ENCODE results near the gene CYP4F3.
"Not testable (repeated sequence)": the region's sequence is repeated elsewhere in the genome, so short reads cannot be mapped to it uniquely, and the experiment has no call there.

The CYP4F3 gene

GRCh38 chr19:15629003-15629880 is 11.5 kb upstream of the CYP4F3 start:
- DNase-seq (ENCODE audit: low read depth in 2 of 3, low spot score in 2 of 3), result peak; percentile 64 to 98 (median 95)

- DNase-seq (ENCODE audit: low read depth in 2 of 3, low spot score in 2 of 3), result no peak
Measured at GRCh38 chr19:15631817-15632216, 8.9 kb upstream of the CYP4F3 start.

- no peak for DNase-seq (ENCODE audit: low read depth in 2 of 3, low spot score in 2 of 3)
Measured at GRCh38 chr19:15633082-15633835, 7.4 kb upstream of the CYP4F3 start.

GRCh38 chr19:15634105-15634504 is 6.6 kb upstream of the CYP4F3 start:
- DNase-seq (ENCODE audit: low read depth in 2 of 3, low spot score in 2 of 3), result no peak

GRCh38 chr19:15635016-15635805 is 5.5 kb upstream of the CYP4F3 start:
- DNase-seq (ENCODE audit: low read depth in 2 of 3, low spot score in 2 of 3), result no peak

- no peak for DNase-seq (ENCODE audit: low read depth in 2 of 3, low spot score in 2 of 3)
Measured at GRCh38 chr19:15636026-15636425, 4.7 kb upstream of the CYP4F3 start.

- DNase-seq (ENCODE audit: low read depth in 2 of 3, low spot score in 2 of 3), result no peak
Measured at GRCh38 chr19:15639596-15639995, 1.1 kb upstream of the CYP4F3 start.

- DNase-seq (ENCODE audit: low read depth in 2 of 3, low spot score in 2 of 3), result no peak
Measured at GRCh38 chr19:15640904-15641597, 354 bp downstream of the CYP4F3 start.

- DNase-seq (ENCODE audit: low read depth in 2 of 3, low spot score in 2 of 3), result no peak
Measured at GRCh38 chr19:15641901-15642491, 1.3 kb downstream of the CYP4F3 start.

GRCh38 chr19:15642807-15643206 is 2.1 kb downstream of the CYP4F3 start:
- DNase-seq (ENCODE audit: low read depth in 2 of 3, low spot score in 2 of 3), result no peak

GRCh38 chr19:15643387-15643786 is 2.7 kb downstream of the CYP4F3 start:
- no peak for DNase-seq (ENCODE audit: low read depth in 2 of 3, low spot score in 2 of 3)

- DNase-seq (ENCODE audit: low read depth in 2 of 3, low spot score in 2 of 3), result no peak
Measured at GRCh38 chr19:15644066-15644741, 3.5 kb downstream of the CYP4F3 start.

- DNase-seq (ENCODE audit: low read depth in 2 of 3, low spot score in 2 of 3), result no peak
Measured at GRCh38 chr19:15644816-15645215, 4.1 kb downstream of the CYP4F3 start.

- no peak for DNase-seq (ENCODE audit: low read depth in 2 of 3, low spot score in 2 of 3)
Measured at GRCh38 chr19:15649526-15649925, 8.8 kb downstream of the CYP4F3 start.

- not testable (repeated sequence) for DNase-seq (ENCODE audit: low read depth in 2 of 3, low spot score in 2 of 3)
Measured at GRCh38 chr19:15650123-15650522, 9.4 kb downstream of the CYP4F3 start.

- no peak for DNase-seq (ENCODE audit: low read depth in 2 of 3, low spot score in 2 of 3)
Measured at GRCh38 chr19:15651791-15652190, 11.1 kb downstream of the CYP4F3 start.

- no peak for DNase-seq (ENCODE audit: low read depth in 2 of 3, low spot score in 2 of 3)
Measured at GRCh38 chr19:15652559-15653278, 12.0 kb downstream of the CYP4F3 start.

- DNase-seq (ENCODE audit: low read depth in 2 of 3, low spot score in 2 of 3), result no peak
Measured at GRCh38 chr19:15656467-15656866, 15.8 kb downstream of the CYP4F3 start.

GRCh38 chr19:15663247-15663646 is 22.6 kb downstream of the CYP4F3 start:
- no peak for DNase-seq (ENCODE audit: low read depth in 2 of 3, low spot score in 2 of 3)

Data from activated CD8-positive, alpha-beta memory T cell treated with anti-CD3 and anti-CD28 coated beads for 48 hours (primary cell).